Mesendoderm (in vitro differentiated cells): ENCODE measurements around the gene ABAT.
"Not testable (repeated sequence)": the region's sequence is repeated elsewhere in the genome, so short reads cannot be mapped to it uniquely, and the experiment has no call there.

Experiments
- DNase-seq: peaks from one replicate; pipeline ENCODE4 v3.0.0; 2013
- H2AK5ac ChIP-seq: 2 replicates; pipeline ENCODE4 v1.6.1; 2013; ENCODE audit warnings: low read length, inconsistent platforms
- H2BK120ac ChIP-seq: 2 replicates; pipeline ENCODE4 v1.6.1; 2013; ENCODE audit warnings: low read depth, mild to moderate bottlenecking, low read length, moderate library complexity, mixed read lengths
- H2BK15ac ChIP-seq: replicated peaks from 2 replicates; pipeline ENCODE4 v1.6.1; 2013; ENCODE audit warnings: low read depth, mild to moderate bottlenecking, moderate library complexity
- H2BK5ac ChIP-seq: 2 replicates; pipeline ENCODE4 v1.6.1; 2013; ENCODE audit warnings: low read length, inconsistent platforms
- H3K18ac ChIP-seq: 2 replicates; pipeline ENCODE4 v1.6.1; 2013; ENCODE audit warnings: mild to moderate bottlenecking, low read length, mixed read lengths
- H3K23ac ChIP-seq: one replicate; pipeline ENCODE4 v1.6.1; 2013; ENCODE audit warnings: low read length
- H3K27ac ChIP-seq: 2 replicates; pipeline ENCODE4 v1.5.1; 2013; ENCODE audit warnings: low read depth, mild to moderate bottlenecking, inconsistent platforms, low read length, moderate library complexity
- H3K27me3 ChIP-seq: 2 replicates; pipeline ENCODE4 v1.6.1; 2013; ENCODE audit warnings: low read length, control low read depth, mild to moderate bottlenecking, inconsistent platforms; ENCODE audit not compliant: insufficient read depth, poor library complexity
- H3K36me3 ChIP-seq: 2 replicates; pipeline ENCODE4 v1.6.1; 2013; ENCODE audit warnings: low read length, inconsistent platforms; ENCODE audit not compliant: control insufficient read depth, insufficient read depth
- H3K4ac ChIP-seq: one replicate; pipeline ENCODE4 v1.6.1; 2013; ENCODE audit warnings: low read depth, mild to moderate bottlenecking, low read length, moderate library complexity
- H3K4me1 ChIP-seq: 2 replicates; pipeline ENCODE4 v1.6.1; 2013; ENCODE audit warnings: low read depth, low read length, inconsistent platforms; ENCODE audit not compliant: control insufficient read depth
- H3K4me2 ChIP-seq: 2 replicates; pipeline ENCODE4 v1.6.1; 2013; ENCODE audit warnings: low read length
- H3K4me3 ChIP-seq: 2 replicates; pipeline ENCODE4 v1.5.1; 2013; ENCODE audit warnings: mild to moderate bottlenecking, low read length
- H3K56ac ChIP-seq: one replicate; pipeline ENCODE4 v1.6.1; 2013; ENCODE audit warnings: low read length
- H3K79me1 ChIP-seq: 2 replicates; pipeline ENCODE4 v1.6.1; 2013; ENCODE audit warnings: low read length, inconsistent platforms
- H3K79me2 ChIP-seq: 2 replicates; pipeline ENCODE4 v1.6.1; 2013; ENCODE audit warnings: mild to moderate bottlenecking, low read length; ENCODE audit not compliant: control insufficient read depth, insufficient read depth
- H3K9ac ChIP-seq: 2 replicates; pipeline ENCODE4 v1.6.1; 2013; ENCODE audit warnings: low read length, inconsistent platforms
- H4K5ac ChIP-seq: one replicate; pipeline ENCODE4 v1.6.1; 2013; ENCODE audit warnings: low read length
- H4K8ac ChIP-seq: one replicate; pipeline ENCODE4 v1.6.1; 2013; ENCODE audit warnings: low read depth, mild to moderate bottlenecking, control low read depth, low read length, moderate library complexity
- WGBS: extraction: QIAGEN DNeasy Blood & Tissue Kit; methylation state at CpG from one replicate; pipeline ENCODE4 v1.1.7; 2013; ENCODE audit warnings: low lambda C conversion rate, missing lambda C conversion rate; ENCODE audit not compliant: insufficient coverage; ENCODE audit errors: extremely low coverage; 5-methylcytosine and 5-hydroxymethylcytosine counted together

Gene ABAT

GRCh38 chr16:8781797-8782196 is 107.4 kb downstream of the ABAT start:
- Histone ChIP-seq H4K8ac (no peak overlapping the region), H2BK120ac (no peak overlapping the region), H3K4me3 (no peak overlapping the region), H3K36me3 (no peaks in the 10 kb centered on the region), H3K79me2 (no peaks in the 10 kb centered on the region), H3K56ac (no peak overlapping the region), H2BK15ac (no peak overlapping the region), H3K18ac (no peak overlapping the region), H3K27me3 (no peaks in the 10 kb centered on the region), H3K79me1 (no peaks in the 10 kb centered on the region), H4K5ac (no peak overlapping the region), H3K9ac (no peak overlapping the region), H3K23ac (no peak overlapping the region), H3K4me1 (no peaks in the 10 kb centered on the region), H3K4ac (no peak overlapping the region), H2AK5ac (no peak overlapping the region), H3K4me2 (no peak overlapping the region), H3K27ac (no peak overlapping the region), H2BK5ac (no peak overlapping the region)
- WGBS, result no CpG with 5 or more reads among the region's 8 CpGs
- DNase-seq, result no peak

- Histone ChIP-seq H3K18ac (no peak overlapping the region), H4K5ac (no peak overlapping the region)
- WGBS, result no CpG with 5 or more reads among the region's 6 CpGs
These were observed 108.3 kb downstream of the ABAT start for GRCh38 chr16:8782673-8783072.

GRCh38 chr16:8785408-8785807 is 111.0 kb downstream of the ABAT start:
- H3K4me2 ChIP-seq, result no peak overlapping the region
- no peak overlapping the region for H3K4me3 ChIP-seq
- no peak for DNase-seq
- H3K4me1 ChIP-seq, result no peaks in the 10 kb centered on the region
- no peaks in the 10 kb centered on the region for H3K36me3 ChIP-seq
- H4K8ac ChIP-seq, result no peak overlapping the region
- no peak overlapping the region for H2AK5ac ChIP-seq
- no peak overlapping the region for H3K18ac ChIP-seq
- H3K27ac ChIP-seq, result no peak overlapping the region
- no peak overlapping the region for H2BK5ac ChIP-seq
- no peaks in the 10 kb centered on the region for H3K79me2 ChIP-seq
- no peak overlapping the region for H3K9ac ChIP-seq
- H3K27me3 ChIP-seq, result no peaks in the 10 kb centered on the region
- no peak overlapping the region for H3K4ac ChIP-seq
- no peak overlapping the region for H2BK15ac ChIP-seq
- no peak overlapping the region for H4K5ac ChIP-seq
- no CpG with 5 or more reads among the region's 6 CpGs for WGBS
- H3K23ac ChIP-seq, result no peak overlapping the region
- no peak overlapping the region for H2BK120ac ChIP-seq
- H3K56ac ChIP-seq, result no peak overlapping the region
- no peaks in the 10 kb centered on the region for H3K79me1 ChIP-seq

More at GRCh38 chr16:8782673-8783072, 108.3 kb downstream of the ABAT start:
- Histone ChIP-seq H2BK120ac (no peak overlapping the region), H3K4me2 (no peak overlapping the region), H3K79me1 (no peaks in the 10 kb centered on the region), H3K4me1 (no peaks in the 10 kb centered on the region), H2BK15ac (no peak overlapping the region), H3K36me3 (no peaks in the 10 kb centered on the region), H2AK5ac (no peak overlapping the region), H3K4ac (no peak overlapping the region), H3K79me2 (no peaks in the 10 kb centered on the region), H3K9ac (no peak overlapping the region), H3K27me3 (no peaks in the 10 kb centered on the region), H3K56ac (no peak overlapping the region), H3K23ac (no peak overlapping the region), H3K27ac (no peak overlapping the region), H2BK5ac (no peak overlapping the region), H4K8ac (no peak overlapping the region), H3K4me3 (no peak overlapping the region)
- no peak for DNase-seq

- H4K5ac ChIP-seq, H3K79me2 ChIP-seq, H3K23ac ChIP-seq, H2BK15ac ChIP-seq, H3K56ac ChIP-seq, H2BK5ac ChIP-seq, H2AK5ac ChIP-seq, H3K4me3 ChIP-seq, H3K27ac ChIP-seq, H4K8ac ChIP-seq, H3K79me1 ChIP-seq, H3K9ac ChIP-seq, H3K4ac ChIP-seq, H3K18ac ChIP-seq, H3K36me3 ChIP-seq, H2BK120ac ChIP-seq, H3K27me3 ChIP-seq, DNase-seq, H3K4me1 ChIP-seq, H3K4me2 ChIP-seq: not testable (repeated sequence)
- WGBS, result no CpG with 5 or more reads among the region's 11 CpGs
These were observed 111.9 kb downstream of the ABAT start for GRCh38 chr16:8786316-8786715.

- H3K18ac ChIP-seq, result no peak overlapping the region
- H3K56ac ChIP-seq, result no peak overlapping the region
- WGBS, result no CpG with 5 or more reads among the region's 8 CpGs
- H3K27me3 ChIP-seq, result no peaks in the 10 kb centered on the region
- H4K8ac ChIP-seq, result no peak overlapping the region
- no peak overlapping the region for H2AK5ac ChIP-seq
- no peak overlapping the region for H3K23ac ChIP-seq
- H2BK120ac ChIP-seq, result no peak overlapping the region
- no peak overlapping the region for H3K4ac ChIP-seq
- H2BK15ac ChIP-seq, result no peak overlapping the region
- no peak overlapping the region for H3K4me3 ChIP-seq
- no peak overlapping the region for H3K27ac ChIP-seq
- no peaks in the 10 kb centered on the region for H3K36me3 ChIP-seq
- H3K79me2 ChIP-seq, result no peaks in the 10 kb centered on the region
- no peak overlapping the region for H2BK5ac ChIP-seq
- no peak overlapping the region for H3K9ac ChIP-seq
- DNase-seq, result no peak
- no peaks in the 10 kb centered on the region for H3K79me1 ChIP-seq
- H3K4me2 ChIP-seq, result no peak overlapping the region
- H4K5ac ChIP-seq, result no peak overlapping the region
- no peaks in the 10 kb centered on the region for H3K4me1 ChIP-seq
These were observed 114.3 kb downstream of the ABAT start for GRCh38 chr16:8788578-8789172.

GRCh38 chr16:8795091-8795490 is 120.7 kb downstream of the ABAT start:
- no peak overlapping the region for H3K4me2 ChIP-seq
- H3K4me1 ChIP-seq, result peaks cover 1% of the 10 kb centered on the region
- no peaks in the 10 kb centered on the region for H3K27me3 ChIP-seq
- H4K8ac ChIP-seq, result no peak overlapping the region
- peaks cover 33% of the 10 kb centered on the region for H3K79me2 ChIP-seq
- peaks cover 12% of the 10 kb centered on the region for H3K79me1 ChIP-seq
- no peak overlapping the region for H2BK5ac ChIP-seq
- H3K27ac ChIP-seq, result no peak overlapping the region
- DNase-seq, result no peak
- H2AK5ac ChIP-seq, result no peak overlapping the region
- no CpG with 5 or more reads among the region's 8 CpGs for WGBS
- no peak overlapping the region for H2BK15ac ChIP-seq
- H3K36me3 ChIP-seq, result no peaks in the 10 kb centered on the region
- H3K23ac ChIP-seq, result no peak overlapping the region
- H3K4me3 ChIP-seq, result no peak overlapping the region
- no peak overlapping the region for H3K4ac ChIP-seq
- H3K9ac ChIP-seq, result no peak overlapping the region
- H2BK120ac ChIP-seq, result no peak overlapping the region
- no peak overlapping the region for H3K18ac ChIP-seq
- no peak overlapping the region for H4K5ac ChIP-seq
- no peak overlapping the region for H3K56ac ChIP-seq
